Measurements from ENCODE around the gene HIGD1B. TPM values are rescaled to one million over a fixed set of nuclear protein-coding genes. Genes with fewer than 3 reads are reported as not detected.

Gene HIGD1B
- total RNA-seq, 1 donor from 2014 or later = not detected

- DNase-seq (ENCODE audit: low read depth) = no peak
- no peaks in the 10 kb centered on the region for H3K36me3 Mint-ChIP-seq (ENCODE audit: low read depth, unreplicated experiment)
- H3K79me2 ChIP-seq (ENCODE audit: insufficient read depth, low read length) = peaks cover 85% of the 10 kb centered on the region
- H3K27ac Mint-ChIP-seq (ENCODE audit: unreplicated experiment) = no peak overlapping the region
- no peak overlapping the region for H2AFZ ChIP-seq (ENCODE audit: low read depth, low read length)
- TF ChIP-seq CTCF (IDR thresholded peaks at IDR 0.05; ENCODE audit: insufficient read depth, low read depth, low read length) (no peak), EZH2 (IDR thresholded peaks at IDR 0.05; ENCODE audit: insufficient read depth, low read length) (no peak)
- no peaks in the 10 kb centered on the region for H3K36me3 ChIP-seq (ENCODE audit: insufficient read depth, low read length)
- no peak overlapping the region for H3K4me2 ChIP-seq (ENCODE audit: low read length)
- H3K4me1 ChIP-seq (ENCODE audit: insufficient read depth, low read length) = peaks cover 17% of the 10 kb centered on the region
- H3K27ac ChIP-seq (ENCODE audit: low read depth, low read length) = peak overlapping the region; percentile 15
- H3K9me3 ChIP-seq (ENCODE audit: insufficient read depth, low read depth, low read length) = no peaks in the 10 kb centered on the region
- H3K4me3 Mint-ChIP-seq (ENCODE audit: unreplicated experiment) = no peak overlapping the region
- no peaks in the 10 kb centered on the region for H3K27me3 ChIP-seq (ENCODE audit: insufficient read depth, low read length)
- no peak overlapping the region for H3K4me3 ChIP-seq (ENCODE audit: insufficient read depth, low read depth, low read length)
- no peaks in the 10 kb centered on the region for H3K27me3 Mint-ChIP-seq (ENCODE audit: low read depth, unreplicated experiment)
- peaks cover 17% of the 10 kb centered on the region for H4K20me1 ChIP-seq (ENCODE audit: insufficient read depth, low read length)
- no peaks in the 10 kb centered on the region for H3K9me3 Mint-ChIP-seq (ENCODE audit: unreplicated experiment)
- no peak overlapping the region for H3K9ac ChIP-seq (ENCODE audit: low read length)
- H3K4me1 Mint-ChIP-seq (ENCODE audit: low read depth, unreplicated experiment) = peaks cover 7% of the 10 kb centered on the region
- FAIRE-seq = no peak
Measured at GRCh38 chr17:44826123-44826790, 21.4 kb upstream of the HIGD1B start.

GRCh38 chr17:44827863-44828262, 19.8 kb upstream of the HIGD1B start:
- Histone ChIP-seq H3K79me2 (ENCODE audit: insufficient read depth, low read length) (peaks cover 70% of the 10 kb centered on the region), H4K20me1 (ENCODE audit: insufficient read depth, low read length) (peaks cover 17% of the 10 kb centered on the region), H3K9me3 (ENCODE audit: insufficient read depth, low read depth, low read length) (no peaks in the 10 kb centered on the region), H2AFZ (ENCODE audit: low read depth, low read length) (no peak overlapping the region), H3K9ac (ENCODE audit: low read length) (peak overlapping the region; percentile 94), H3K36me3 (ENCODE audit: insufficient read depth, low read length) (no peaks in the 10 kb centered on the region), H3K27ac (ENCODE audit: low read depth, low read length) (peak overlapping the region; percentile 84), H3K4me1 (ENCODE audit: insufficient read depth, low read length) (peaks cover 12% of the 10 kb centered on the region), H3K4me2 (ENCODE audit: low read length) (peak overlapping the region; percentile 90), H3K27me3 (ENCODE audit: insufficient read depth, low read length) (no peaks in the 10 kb centered on the region), H3K4me3 (ENCODE audit: insufficient read depth, low read depth, low read length) (peak overlapping the region; percentile 97)
- Mint-ChIP-seq H3K4me1 (ENCODE audit: low read depth, unreplicated experiment) (peaks cover 8% of the 10 kb centered on the region), H3K27ac (ENCODE audit: unreplicated experiment) (peak overlapping the region; percentile 47), H3K36me3 (ENCODE audit: low read depth, unreplicated experiment) (no peaks in the 10 kb centered on the region), H3K27me3 (ENCODE audit: low read depth, unreplicated experiment) (peaks cover 3% of the 10 kb centered on the region), H3K4me3 (ENCODE audit: unreplicated experiment) (no peak overlapping the region), H3K9me3 (ENCODE audit: unreplicated experiment) (no peaks in the 10 kb centered on the region)
- DNase-seq (ENCODE audit: low read depth) (no peak), FAIRE-seq (no peak)
- no peak for TF ChIP-seq CTCF (IDR thresholded peaks at IDR 0.05; ENCODE audit: insufficient read depth, low read depth, low read length)
- no peak for TF ChIP-seq EZH2 (IDR thresholded peaks at IDR 0.05; ENCODE audit: insufficient read depth, low read length)

GRCh38 chr17:44828919-44829522, 18.7 kb upstream of the HIGD1B start:
- FAIRE-seq = no peak

More at GRCh38 chr17:44828919-44829522, 18.7 kb upstream of the HIGD1B start:
- Histone ChIP-seq H3K4me1 (ENCODE audit: insufficient read depth, low read length) (peaks cover 8% of the 10 kb centered on the region), H3K27ac (ENCODE audit: low read depth, low read length) (peak overlapping the region; percentile 84), H3K79me2 (ENCODE audit: insufficient read depth, low read length) (peaks cover 58% of the 10 kb centered on the region), H4K20me1 (ENCODE audit: insufficient read depth, low read length) (peaks cover 17% of the 10 kb centered on the region), H3K27me3 (ENCODE audit: insufficient read depth, low read length) (no peaks in the 10 kb centered on the region), H2AFZ (ENCODE audit: low read depth, low read length) (peak overlapping the region; percentile 57), H3K9me3 (ENCODE audit: insufficient read depth, low read depth, low read length) (no peaks in the 10 kb centered on the region), H3K9ac (ENCODE audit: low read length) (peak overlapping the region; percentile 94), H3K4me3 (ENCODE audit: insufficient read depth, low read depth, low read length) (peak overlapping the region; percentile 97), H3K36me3 (ENCODE audit: insufficient read depth, low read length) (no peaks in the 10 kb centered on the region), H3K4me2 (ENCODE audit: low read length) (peak overlapping the region; percentile 90)
- TF ChIP-seq EZH2 (IDR thresholded peaks at IDR 0.05; ENCODE audit: insufficient read depth, low read length) (no peak), CTCF (IDR thresholded peaks at IDR 0.05; ENCODE audit: insufficient read depth, low read depth, low read length) (no peak)
- Mint-ChIP-seq H3K27me3 (ENCODE audit: low read depth, unreplicated experiment) (peaks cover 3% of the 10 kb centered on the region), H3K9me3 (ENCODE audit: unreplicated experiment) (no peaks in the 10 kb centered on the region), H3K4me1 (ENCODE audit: low read depth, unreplicated experiment) (peaks cover 7% of the 10 kb centered on the region), H3K27ac (ENCODE audit: unreplicated experiment) (peak overlapping the region; percentile 92), H3K36me3 (ENCODE audit: low read depth, unreplicated experiment) (no peaks in the 10 kb centered on the region), H3K4me3 (ENCODE audit: unreplicated experiment) (peak overlapping the region; percentile 99)
- no peak for DNase-seq (ENCODE audit: low read depth)

Measured in astrocyte (in vitro differentiated cells and primary cell).